ENCODE results near the gene CELA3A.
A peak's percentile ranks its signal among the peaks of the same experiment; 100 is the strongest.
"Not testable (repeated sequence)": the region's sequence is repeated elsewhere in the genome, so short reads cannot be mapped to it uniquely, and the experiment has no call there.

Gene CELA3A

DNA sequence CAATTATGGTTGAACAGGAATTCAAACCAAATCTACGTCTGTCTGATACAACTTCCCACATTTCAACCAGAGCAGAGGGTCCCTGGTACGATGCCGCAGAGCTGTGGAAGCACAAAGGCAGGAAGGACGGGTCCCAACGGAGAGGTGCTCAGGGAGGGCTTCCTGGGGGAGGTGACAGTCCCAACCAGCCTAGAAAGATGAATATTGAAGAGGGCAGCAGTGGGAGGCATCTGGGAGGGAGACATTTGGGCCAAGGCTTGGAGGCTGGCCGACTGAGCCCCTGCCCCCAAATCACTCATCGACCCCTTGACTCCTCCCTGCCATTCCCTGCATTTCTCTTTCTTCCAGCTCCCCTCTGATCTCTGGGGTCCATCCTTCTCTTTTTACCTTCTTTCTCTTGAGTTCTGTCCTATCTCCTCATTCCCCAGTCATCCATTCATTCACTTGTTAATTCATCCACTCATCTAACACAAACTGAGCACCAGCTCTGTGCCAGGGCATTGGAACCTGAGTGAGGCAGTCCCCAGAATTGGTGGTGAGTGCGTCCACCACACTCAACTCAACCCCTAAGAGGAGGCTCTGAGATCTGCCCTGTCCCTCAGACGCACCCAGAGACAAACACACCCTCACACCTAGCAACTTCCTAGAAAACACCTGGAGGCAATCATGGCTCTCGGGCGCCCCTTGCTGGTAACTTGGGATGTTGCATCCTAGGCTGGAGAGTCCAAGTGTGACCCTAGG is 37.8 kb upstream of the CELA3A start:
- TF ChIP-seq, protein P1, sequence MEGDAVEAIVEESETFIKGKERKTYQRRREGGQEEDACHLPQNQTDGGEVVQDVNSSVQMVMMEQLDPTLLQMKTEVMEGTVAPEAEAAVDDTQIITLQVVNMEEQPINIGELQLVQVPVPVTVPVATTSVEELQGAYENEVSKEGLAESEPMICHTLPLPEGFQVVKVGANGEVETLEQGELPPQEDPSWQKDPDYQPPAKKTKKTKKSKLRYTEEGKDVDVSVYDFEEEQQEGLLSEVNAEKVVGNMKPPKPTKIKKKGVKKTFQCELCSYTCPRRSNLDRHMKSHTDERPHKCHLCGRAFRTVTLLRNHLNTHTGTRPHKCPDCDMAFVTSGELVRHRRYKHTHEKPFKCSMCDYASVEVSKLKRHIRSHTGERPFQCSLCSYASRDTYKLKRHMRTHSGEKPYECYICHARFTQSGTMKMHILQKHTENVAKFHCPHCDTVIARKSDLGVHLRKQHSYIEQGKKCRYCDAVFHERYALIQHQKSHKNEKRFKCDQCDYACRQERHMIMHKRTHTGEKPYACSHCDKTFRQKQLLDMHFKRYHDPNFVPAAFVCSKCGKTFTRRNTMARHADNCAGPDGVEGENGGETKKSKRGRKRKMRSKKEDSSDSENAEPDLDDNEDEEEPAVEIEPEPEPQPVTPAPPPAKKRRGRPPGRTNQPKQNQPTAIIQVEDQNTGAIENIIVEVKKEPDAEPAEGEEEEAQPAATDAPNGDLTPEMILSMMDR (IDR thresholded peaks at IDR 0.05) = peak; percentile 60

DNA sequence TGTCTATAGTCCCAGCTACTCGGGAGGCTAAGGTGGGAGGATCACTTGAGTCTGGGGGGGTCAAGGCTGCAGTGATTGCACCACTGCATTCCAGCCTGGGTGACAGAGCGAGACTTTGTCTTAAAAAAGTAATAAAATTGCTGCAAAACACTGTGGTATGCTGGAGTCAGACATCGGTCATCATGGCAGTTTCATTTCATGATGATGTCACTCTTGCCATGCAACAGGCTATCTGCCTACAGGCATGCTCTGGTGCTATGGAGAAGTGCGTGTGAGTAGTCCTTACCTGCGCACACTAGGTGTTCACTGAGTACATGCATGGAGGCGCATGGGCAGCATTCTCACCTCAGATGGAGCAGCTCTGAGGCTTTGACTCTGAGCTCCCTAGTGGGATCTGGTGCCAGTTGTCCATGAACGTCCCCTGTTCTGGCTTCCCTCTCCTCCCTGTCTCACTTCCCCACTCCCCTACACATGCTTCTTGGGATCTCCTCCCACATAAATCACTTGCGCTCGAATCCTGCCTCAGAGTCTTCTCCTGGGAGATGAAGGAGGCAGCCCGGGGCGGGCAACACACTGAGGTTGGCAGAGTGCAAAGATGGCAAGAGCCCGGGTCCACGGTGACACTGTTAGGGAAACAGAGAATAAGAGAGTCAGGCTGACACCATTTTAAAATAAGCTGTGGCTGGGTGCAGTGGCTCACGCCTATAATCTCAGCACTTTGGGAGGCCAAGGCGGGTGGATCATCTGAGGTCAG is 35.0 kb upstream of the CELA3A start:
- TF ChIP-seq, protein P1 (IDR thresholded peaks at IDR 0.05) = no peak

DNA sequence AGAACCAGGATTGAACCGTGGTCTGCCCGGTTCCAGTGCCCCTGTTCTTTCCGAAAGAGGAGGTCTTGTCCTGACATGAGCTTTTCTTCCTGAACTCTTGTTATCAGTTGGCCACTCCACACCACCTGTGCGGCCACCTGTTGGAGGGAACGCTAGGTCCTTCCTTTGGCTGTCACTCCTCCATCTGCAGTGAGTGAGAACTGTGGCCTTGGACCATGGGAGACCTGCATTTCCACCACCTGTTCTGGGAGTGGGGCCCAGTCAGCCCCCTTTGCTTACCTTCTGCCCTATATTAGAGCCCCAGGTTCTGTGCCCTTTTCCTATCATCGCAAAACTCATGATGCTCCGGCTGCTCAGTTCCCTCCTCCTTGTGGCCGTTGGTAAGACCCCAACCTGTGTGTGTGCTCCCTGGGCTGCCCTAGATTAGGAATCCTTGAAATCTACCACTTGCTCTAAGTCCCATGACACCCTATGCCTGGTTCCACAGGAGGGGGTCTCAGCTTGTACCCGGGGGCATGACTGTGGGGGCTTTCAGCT is 24.7 kb upstream of the CELA3A start, which contains the start of gene CELA3B:
Gene CELA3B, plus strand, starts transcription at position 320 of the 537 bp plus-strand sequence. Its CDS starts 18 bp downstream, at position 338.
- TF ChIP-seq, protein P1 (IDR thresholded peaks at IDR 0.05) = not testable (repeated sequence)

DNA sequence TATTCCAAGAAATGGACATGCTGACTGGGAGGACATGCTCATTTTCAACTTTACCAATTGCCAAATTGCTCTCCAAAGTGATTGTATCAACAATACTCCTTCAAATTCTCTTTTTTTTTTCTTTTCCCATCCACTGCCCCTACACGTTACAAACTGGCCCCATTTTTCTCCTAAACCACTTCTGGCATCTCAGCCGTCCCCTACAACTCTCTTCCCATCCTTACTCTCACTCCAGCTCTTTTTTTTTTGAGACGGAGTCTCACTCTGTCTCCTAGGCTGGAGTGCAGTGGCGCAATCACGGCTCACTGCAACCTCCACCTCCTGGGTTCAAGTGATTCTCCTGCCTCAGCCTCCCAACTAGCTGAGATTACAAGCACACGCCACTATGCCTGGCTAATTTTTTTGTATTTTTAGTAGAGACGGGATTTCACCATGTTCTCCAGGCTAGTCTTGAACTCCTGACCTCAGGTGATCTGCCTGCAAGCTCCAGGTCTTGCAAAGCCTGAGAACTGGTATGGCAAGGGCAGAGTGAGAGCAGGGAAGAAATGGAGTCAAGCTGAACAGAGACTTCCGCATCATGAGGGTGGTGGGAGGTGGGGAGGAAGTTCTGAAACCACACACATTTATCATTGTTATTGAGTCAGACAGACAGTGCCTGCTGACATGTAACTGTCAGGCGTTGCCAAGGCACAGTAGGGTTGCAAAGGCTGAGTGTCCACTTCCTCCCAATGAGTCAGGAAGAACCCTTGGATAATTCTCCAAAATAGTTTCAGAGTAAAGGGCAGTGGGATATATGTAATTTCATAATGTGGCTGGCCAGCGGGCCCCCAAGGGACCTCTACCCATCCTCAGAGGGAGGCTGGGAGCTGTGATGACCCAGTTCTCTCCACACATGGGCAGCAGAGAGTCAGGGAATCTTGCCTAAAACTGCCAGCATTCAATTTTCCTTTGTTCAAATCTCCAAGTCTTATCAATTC is 17.4 kb downstream of the CELA3A start:
- TF ChIP-seq, protein P1 (IDR thresholded peaks at IDR 0.05) = no peak

DNA sequence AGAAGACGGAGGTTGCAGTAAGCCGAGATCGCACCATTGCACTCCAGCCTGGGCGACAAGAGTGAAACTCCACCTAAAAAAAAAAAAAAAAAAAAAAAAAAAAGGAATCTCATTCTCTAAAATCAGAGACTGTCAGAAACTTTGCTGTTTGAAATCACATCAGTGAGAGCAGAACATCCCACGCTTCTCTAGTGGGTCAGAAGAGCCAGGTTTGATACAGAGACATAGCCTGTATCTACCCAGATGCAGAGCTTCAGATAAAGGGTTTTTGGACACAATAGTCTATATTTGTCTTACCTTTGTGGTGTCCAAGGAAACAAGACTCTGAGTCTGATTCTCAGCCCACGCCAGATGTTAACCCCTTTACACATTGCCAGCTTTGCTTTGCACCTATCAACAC is 19.6 kb downstream of the CELA3A start:
- TF ChIP-seq, protein P1 (IDR thresholded peaks at IDR 0.05) = no peak

DNA sequence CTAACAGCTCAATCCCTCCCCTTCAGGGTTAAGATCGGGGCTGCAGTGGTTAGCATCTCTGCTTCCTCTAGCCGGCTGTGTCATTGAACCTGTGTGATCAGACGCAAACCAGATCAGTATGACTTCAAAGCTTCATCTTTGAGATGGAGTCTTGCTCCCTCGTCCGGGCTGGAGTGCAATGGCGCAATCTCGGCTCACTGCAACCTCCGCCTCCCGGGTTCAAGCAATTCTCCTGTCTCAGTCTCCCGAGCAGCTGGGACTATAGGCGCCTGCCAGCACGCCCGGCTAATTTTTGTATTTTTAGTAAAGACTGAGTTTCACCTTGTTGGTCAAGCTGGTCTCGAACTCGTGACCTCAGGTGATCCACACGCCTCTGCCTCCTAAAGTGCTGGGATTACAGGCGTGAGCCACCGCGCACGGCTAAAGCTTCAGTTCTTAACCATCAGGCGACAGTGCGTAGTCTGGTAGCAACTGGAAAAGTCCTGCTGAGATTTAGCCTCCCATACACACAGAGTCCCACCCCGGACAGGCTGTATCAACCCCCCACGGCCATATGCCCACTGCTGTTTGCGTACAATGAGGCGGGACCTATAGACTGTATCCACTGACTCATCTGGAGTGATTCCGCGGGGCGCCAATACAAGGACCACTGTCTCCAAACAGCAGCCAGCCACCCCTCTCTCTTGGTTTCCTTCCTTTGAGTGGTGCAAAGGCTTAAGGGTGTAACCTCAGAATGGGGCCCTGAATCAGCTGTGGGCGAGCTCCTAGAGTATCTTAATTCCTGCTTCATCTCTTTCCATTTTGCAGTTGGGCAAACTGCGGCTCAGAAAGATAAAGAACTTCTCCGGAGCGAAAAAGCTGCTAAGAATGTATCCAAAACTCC is 23.3 kb downstream of the CELA3A start:
- TF ChIP-seq, protein P1 (IDR thresholded peaks at IDR 0.05) = no peak
